IMR-90 (cell line): Measurements from ENCODE around the gene F12. TPM values are rescaled to one million over a fixed set of nuclear protein-coding genes. Genes with fewer than 3 reads are reported as not detected.

Experiments used
- ATAC-seq: fragments of 200-7000 bp; cut with Tn5 transposase; 2 replicates; pipeline ENCODE4 v1.9.1; 2020; ENCODE audit warnings: low read depth, mild to moderate bottlenecking, moderate library complexity
- BruUV-seq: library from RNA; stranded (reverse); fragments of 400-500 nt; replicated peaks from 2 replicates; lab custom pipeline; 2021; lab: Mats Ljungman, UMichigan
- CTCF ChIA-PET: fragments of 300-600 bp; formaldehyde crosslinking; extraction: SDS; loops from one replicate; lab custom pipeline; 2021; ENCODE audit warnings: antibody characterized with exemption; lab: Yijun Ruan, JAX
- POLR2A ChIA-PET: fragments of 300-600 bp; sonication (Branson Sonifier 250); formaldehyde crosslinking; loops from one replicate; lab custom pipeline; 2022; ENCODE audit warnings: antibody characterized with exemption; ENCODE audit not compliant: unreplicated experiment; lab: Charles Lee
- DNase-seq: peaks from one replicate; pipeline ENCODE4 v3.0.0; 2013
- H2AFZ ChIP-seq: replicated peaks from 2 replicates; pipeline ENCODE3; 2013; ENCODE audit warnings: low read length, mild to moderate bottlenecking; ENCODE audit not compliant: poor library complexity
- H2AK5ac ChIP-seq: 2 replicates; pipeline ENCODE4 v1.6.1; 2013; ENCODE audit warnings: low read depth, low read length, inconsistent platforms
- H2AK9ac ChIP-seq: replicated peaks from 2 replicates; pipeline ENCODE3; 2013; ENCODE audit warnings: mild to moderate bottlenecking, low read depth, low read length, moderate library complexity; ENCODE audit not compliant: poor library complexity
- H2BK120ac ChIP-seq: 2 replicates; pipeline ENCODE4 v1.6.1; 2013; ENCODE audit warnings: low read depth, low read length, inconsistent platforms
- H2BK15ac ChIP-seq: 3 replicates; pipeline ENCODE4 v1.6.1; 2013; ENCODE audit warnings: low read depth, low read length, inconsistent platforms
- H2BK20ac ChIP-seq: 2 replicates; pipeline ENCODE4 v1.6.1; 2013; ENCODE audit warnings: low read depth, mild to moderate bottlenecking, inconsistent platforms, low read length, moderate library complexity
- H2BK5ac ChIP-seq: 2 replicates; pipeline ENCODE4 v1.6.1; 2013; ENCODE audit warnings: mild to moderate bottlenecking, low read depth, low read length, inconsistent platforms; ENCODE audit not compliant: poor library complexity, severe bottlenecking
- H3K14ac ChIP-seq: replicated peaks from 2 replicates; pipeline ENCODE4 v1.6.1; 2013; ENCODE audit warnings: low read depth, low read length, inconsistent platforms
- H3K18ac ChIP-seq: 2 replicates; pipeline ENCODE4 v1.6.1; 2013; ENCODE audit warnings: low read depth, low read length, control low read depth
- H3K23ac ChIP-seq: 2 replicates; pipeline ENCODE4 v1.6.1; 2013; ENCODE audit warnings: low read depth, low read length, inconsistent platforms
- H3K27ac ChIP-seq: 2 replicates; pipeline ENCODE4 v1.5.1; 2013; ENCODE audit warnings: mild to moderate bottlenecking, control low read depth, low read length; ENCODE audit not compliant: insufficient read depth
- H3K27me3 ChIP-seq: 2 replicates; pipeline ENCODE4 v1.6.1; 2013; ENCODE audit warnings: low read length; ENCODE audit not compliant: control insufficient read depth, insufficient read depth
- H3K36me3 ChIP-seq: 2 replicates; pipeline ENCODE4 v1.6.1; 2013; ENCODE audit warnings: low read length, mixed read lengths; ENCODE audit not compliant: control insufficient read depth, insufficient read depth
- H3K4ac ChIP-seq: 2 replicates; pipeline ENCODE4 v1.6.1; 2013; ENCODE audit warnings: low read depth, low read length, inconsistent platforms
- H3K4me1 ChIP-seq: 2 replicates; pipeline ENCODE4 v1.6.1; 2013; ENCODE audit warnings: low read length, mixed read lengths; ENCODE audit not compliant: control insufficient read depth, insufficient read depth
- H3K4me2 ChIP-seq: 2 replicates; pipeline ENCODE4 v1.6.1; 2013; ENCODE audit warnings: low read depth, mild to moderate bottlenecking, control low read depth, low read length, moderate library complexity
- H3K4me3 ChIP-seq: 2 replicates; pipeline ENCODE4 v1.5.1; 2013; ENCODE audit warnings: low read depth, mild to moderate bottlenecking, control low read depth, low read length, moderate library complexity; ENCODE audit not compliant: insufficient read depth
- H3K56ac ChIP-seq: 2 replicates; pipeline ENCODE4 v1.6.1; 2013; ENCODE audit warnings: low read length, inconsistent platforms; ENCODE audit not compliant: insufficient read depth; ENCODE audit errors: extremely low read depth
- H3K79me1 ChIP-seq, 2 experiments: 2 replicates each; pipeline ENCODE4 v1.6.1; 2013; ENCODE audit warnings: low read length in 2 of 2, inconsistent platforms in 1 of 2, low read depth in 1 of 2
- H3K9ac ChIP-seq: 2 replicates; pipeline ENCODE4 v1.6.1; 2013; ENCODE audit warnings: low read depth, low read length, control low read depth
- H3K9me1 ChIP-seq: 2 replicates; pipeline ENCODE4 v1.6.1; 2013; ENCODE audit warnings: low read length, inconsistent platforms; ENCODE audit not compliant: insufficient read depth
- H3K9me3 ChIP-seq: 2 replicates; pipeline ENCODE4 v1.6.1; 2013; ENCODE audit warnings: low read length; ENCODE audit not compliant: control insufficient read depth, insufficient read depth
- H4K20me1 ChIP-seq: 2 replicates; pipeline ENCODE4 v1.6.1; 2013; ENCODE audit warnings: low read length, inconsistent platforms; ENCODE audit not compliant: insufficient read depth
- H4K5ac ChIP-seq: 2 replicates; pipeline ENCODE4 v1.6.1; 2013; ENCODE audit warnings: mild to moderate bottlenecking, low read depth, low read length, control low read depth
- H4K8ac ChIP-seq, 2 experiments: 2 replicates each; pipeline ENCODE4 v1.6.1; 2013; ENCODE audit warnings: low read depth in 2 of 2, low read length in 2 of 2, control low read depth in 1 of 2, inconsistent platforms in 1 of 2
- H4K91ac ChIP-seq: 2 replicates; pipeline ENCODE4 v1.6.1; 2013; ENCODE audit warnings: low read depth, low read length, inconsistent platforms; ENCODE audit not compliant: insufficient read depth
- CHD1 ChIP-seq: IDR thresholded peaks from 2 replicates; pipeline ENCODE4 v1.6.1; 2012; ENCODE audit warnings: low read depth, low read length, improper control_type of control experiment
- FOS ChIP-seq: fragments of 150-350 bp; IDR thresholded peaks from 2 replicates; pipeline ENCODE4 v1.6.1; 2016; ENCODE audit warnings: low read depth, low read length
- MAZ ChIP-seq: IDR thresholded peaks from 2 replicates; pipeline ENCODE4 v1.6.1; 2012; ENCODE audit warnings: low read depth, mild to moderate bottlenecking, low read length, improper control_type of control experiment, moderate library complexity, borderline replicate concordance
- POLR2A ChIP-seq: IDR thresholded peaks from 2 replicates; pipeline ENCODE4 v1.6.1; 2012; ENCODE audit warnings: mild to moderate bottlenecking, low read depth, low read length
- RCOR1 ChIP-seq: IDR thresholded peaks from 2 replicates; pipeline ENCODE4 v1.6.1; 2012; ENCODE audit warnings: mild to moderate bottlenecking, low read length, improper control_type of control experiment; ENCODE audit not compliant: insufficient replicate concordance
- SMC3 ChIP-seq: fragments of 150-350 bp; IDR thresholded peaks from 2 replicates; pipeline ENCODE4 v1.6.1; 2016; ENCODE audit warnings: low read depth, mild to moderate bottlenecking, antibody characterized with exemption, low read length, moderate library complexity
- WGBS, 2 experiments: methylation state at CpG; one replicate each; pipeline versions ENCODE4 v1.1.5 to v1.1.7; 2013; ENCODE audit warnings: missing lambda C conversion rate in 2 of 2; ENCODE audit not compliant: insufficient read length in 1 of 2; ENCODE audit errors: extremely low coverage in 2 of 2; 5-methylcytosine and 5-hydroxymethylcytosine counted together
- dilution Hi-C: fragments of 300-500 bp; cut with HindIII; formaldehyde crosslinking; loops from one replicate; pipeline ENCODE4 v1.14.3; 2018; ENCODE audit warnings: low sequenced_read_pairs; ENCODE audit not compliant: unreplicated experiment
- in situ Hi-C: fragments of 300-500 bp; cut with MboI; formaldehyde crosslinking; loops from 3 replicates; pipeline ENCODE4 v1.14.3; 2019; ENCODE audit warnings: low sequenced_read_pairs, inconsistent platforms, mixed read lengths
- intact Hi-C: fragments of 100-400 bp; cut with micrococcal nuclease; formaldehyde crosslinking; loops from 2 replicates; pipeline ENCODE4 v1.10.0; 2022
- polyA plus RNA-seq, 3 experiments: library from polyadenylated mRNA; depleted of rRNA; stranded (reverse); fragments of >200 nt; gene quantifications; 2 replicates each; pipeline ENCODE4 v1.2.3, GENCODE V29; 2012; ENCODE audit warnings: low replicate concordance in 1 of 3
- total RNA-seq: library from RNA; depleted of rRNA; stranded (reverse); fragments of >200 nt; gene quantifications from 2 replicates; pipeline ENCODE4 v1.2.3, GENCODE V29; 2012
- TF ChIP-seq, protein P1 (sequence below): fragments of 150-350 bp; IDR thresholded peaks from 2 replicates; pipeline ENCODE4 v1.6.1; 2016; ENCODE audit warnings: low read depth, mild to moderate bottlenecking, low read length, moderate library complexity, borderline replicate concordance

The F12 gene
- total and polyA plus RNA-seq, 2 of the 4 experiments (the other 2 are of a cell fraction), result 0.36 to 1.2 TPM

DNA sequence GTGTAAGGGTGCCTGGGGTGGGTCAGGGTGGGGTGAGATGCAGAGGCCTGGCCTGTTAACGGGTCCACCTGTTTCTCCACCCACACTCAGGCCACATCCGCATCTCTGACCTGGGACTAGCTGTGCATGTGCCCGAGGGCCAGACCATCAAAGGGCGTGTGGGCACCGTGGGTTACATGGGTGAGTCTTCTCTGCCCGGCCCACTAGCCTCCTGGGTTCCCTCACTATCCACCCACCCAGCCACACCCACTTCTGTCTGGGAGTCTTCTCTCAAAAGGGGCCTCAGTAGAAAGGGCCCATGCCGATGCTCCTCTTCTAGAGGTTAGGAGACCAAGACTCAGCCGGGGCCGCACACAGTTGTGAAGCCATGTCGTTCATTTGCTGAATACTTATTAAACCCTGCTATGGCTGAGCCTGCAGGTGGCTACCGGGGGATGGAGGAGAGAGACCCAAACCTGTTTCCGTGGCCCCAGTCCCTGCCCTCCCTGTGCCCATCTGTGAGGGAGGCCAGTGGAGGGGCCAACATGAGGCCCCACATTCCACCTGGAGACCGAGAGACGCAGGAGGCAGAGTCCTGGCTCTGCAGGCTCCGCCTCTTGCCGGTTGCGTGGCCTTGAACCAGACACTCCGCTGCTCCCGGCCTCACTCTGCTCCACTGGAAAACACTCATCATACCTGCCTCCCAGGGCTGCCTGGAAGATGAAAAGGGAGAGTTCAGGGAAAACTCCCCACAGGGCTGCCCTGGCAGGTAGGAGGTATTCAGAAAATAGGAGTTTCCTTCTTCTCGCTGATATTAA is 25.8 kb upstream of the F12 start:
- Histone ChIP-seq H2BK120ac (no peak overlapping the region), H3K9me1 (peaks cover 6% of the 10 kb centered on the region; the same call in 1 of the 2 replicates), H3K79me1 (peaks cover 0 to 11% of the 10 kb centered on the region in 2 experiments; a peak in 2 of 4 replicates), H2AK9ac (no peak overlapping the region), H3K36me3 (peaks cover 53% of the 10 kb centered on the region), H3K4me3 (no peak overlapping the region), H3K14ac (no peak overlapping the region), H4K8ac (no peak overlapping the region), H3K18ac (no peak overlapping the region), H2BK15ac (no peak overlapping the region), H2AK5ac (no peak overlapping the region), H2BK5ac (no peak overlapping the region), H3K27ac (no peak overlapping the region), H3K56ac (no peak overlapping the region), H3K9me3 (no peaks in the 10 kb centered on the region), H3K9ac (no peak overlapping the region), H3K27me3 (no peaks in the 10 kb centered on the region), H4K5ac (no peak overlapping the region), H4K91ac (no peak overlapping the region), H3K4me1 (no peaks in the 10 kb centered on the region), H2BK20ac (no peak overlapping the region), H3K4me2 (no peak overlapping the region), H2AFZ (no peak overlapping the region), H4K20me1 (peaks cover 10% of the 10 kb centered on the region; the same call in 1 of the 2 replicates), H3K4ac (no peak overlapping the region), H3K23ac (no peak overlapping the region)
- ChIA-PET POLR2A (no interaction called here), CTCF (no interaction called here)
- no peak for DNase-seq
- intact Hi-C loops, result no loop called here
- dilution Hi-C loops, result no loop called here
- no peak for TF ChIP-seq RCOR1
- TF ChIP-seq, protein P1, sequence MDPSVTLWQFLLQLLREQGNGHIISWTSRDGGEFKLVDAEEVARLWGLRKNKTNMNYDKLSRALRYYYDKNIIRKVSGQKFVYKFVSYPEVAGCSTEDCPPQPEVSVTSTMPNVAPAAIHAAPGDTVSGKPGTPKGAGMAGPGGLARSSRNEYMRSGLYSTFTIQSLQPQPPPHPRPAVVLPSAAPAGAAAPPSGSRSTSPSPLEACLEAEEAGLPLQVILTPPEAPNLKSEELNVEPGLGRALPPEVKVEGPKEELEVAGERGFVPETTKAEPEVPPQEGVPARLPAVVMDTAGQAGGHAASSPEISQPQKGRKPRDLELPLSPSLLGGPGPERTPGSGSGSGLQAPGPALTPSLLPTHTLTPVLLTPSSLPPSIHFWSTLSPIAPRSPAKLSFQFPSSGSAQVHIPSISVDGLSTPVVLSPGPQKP, result no peak
- TF ChIP-seq CHD1, result no peak
- TF ChIP-seq SMC3, result no peak
- TF ChIP-seq POLR2A, result no peak
- no peak for TF ChIP-seq MAZ
- no peak for TF ChIP-seq FOS
- in situ Hi-C loops, result no loop called here
- BruUV-seq, result no TSS peak
- no peak for ATAC-seq
- WGBS, 2 experiments, result 67% methylated on average over 3 of the region's 20 CpGs; no CpG with 5 or more reads in 1 of the 2 experiments
